HCT116 (cell line): ENCODE measurements around the gene BRD9.

Experiments
- CEBPB ChIP-seq: IDR thresholded peaks from 2 replicates; pipeline ENCODE4 v1.6.1; 2012; ENCODE audit warnings: low read depth
- EZH2 ChIP-seq: fragments of 200-600 bp; sonication (generic); IDR thresholded peaks from 2 replicates; pipeline ENCODE4 v1.6.1; 2017; ENCODE audit warnings: antibody characterized with exemption, mixed run types
- EZH2phosphoT487 ChIP-seq: fragments of 200-600 bp; IDR thresholded peaks from 2 replicates; pipeline ENCODE4 v1.6.1; 2018; ENCODE audit warnings: antibody characterized with exemption, borderline replicate concordance
- JUND ChIP-seq: IDR thresholded peaks from 2 replicates; pipeline ENCODE4 v1.6.1; 2012
- POLR2A ChIP-seq: IDR thresholded peaks from 2 replicates; pipeline ENCODE4 v1.7.0; 2011; ENCODE audit warnings: borderline replicate concordance; ENCODE audit not compliant: insufficient read depth, insufficient read length; ENCODE audit errors: extremely low read depth
- POLR2AphosphoS5 ChIP-seq: IDR thresholded peaks from 2 replicates; pipeline ENCODE4 v1.6.1; 2011; ENCODE audit warnings: mild to moderate bottlenecking, low read depth, low read length, moderate library complexity
- RAD21 ChIP-seq: IDR thresholded peaks from 2 replicates; pipeline ENCODE4 v1.6.1; 2012; ENCODE audit warnings: low read depth, mild to moderate bottlenecking
- TCF7L2 ChIP-seq: IDR thresholded peaks from 2 replicates; pipeline ENCODE4 v1.7.0; 2011; ENCODE audit warnings: borderline replicate concordance, inconsistent platforms; ENCODE audit not compliant: insufficient read depth, insufficient read length; ENCODE audit errors: extremely low read depth
- YY1 ChIP-seq: IDR thresholded peaks from 2 replicates; pipeline ENCODE4 v1.6.1; 2011; ENCODE audit warnings: low read length, low read depth, moderate library complexity, mild to moderate bottlenecking; ENCODE audit not compliant: insufficient replicate concordance; ENCODE audit errors: extremely low read depth
- TF ChIP-seq, protein P1 (sequence below), 3 experiments: fragments of 200-600 bp in 1 of 3; sonication (generic) in 1 of 3; IDR thresholded peaks in 2 of 3; conservative IDR thresholded peaks in 1 of 3; 2 replicates each; pipeline ENCODE4 v1.5.1; 2012 to 2017; ENCODE audit warnings: low read depth in 2 of 3, low read length in 2 of 3, antibody characterized with exemption in 1 of 3, borderline replicate concordance in 1 of 3, control low read depth in 1 of 3, mild to moderate bottlenecking in 1 of 3, mixed read lengths in 1 of 3, mixed run types in 1 of 3, moderate library complexity in 1 of 3; ENCODE audit not compliant: insufficient read depth in 1 of 3
- TF ChIP-seq, protein P2 (sequence below): IDR thresholded peaks from 2 replicates; pipeline ENCODE4 v1.6.1; 2012; ENCODE audit warnings: low read depth

DNA sequence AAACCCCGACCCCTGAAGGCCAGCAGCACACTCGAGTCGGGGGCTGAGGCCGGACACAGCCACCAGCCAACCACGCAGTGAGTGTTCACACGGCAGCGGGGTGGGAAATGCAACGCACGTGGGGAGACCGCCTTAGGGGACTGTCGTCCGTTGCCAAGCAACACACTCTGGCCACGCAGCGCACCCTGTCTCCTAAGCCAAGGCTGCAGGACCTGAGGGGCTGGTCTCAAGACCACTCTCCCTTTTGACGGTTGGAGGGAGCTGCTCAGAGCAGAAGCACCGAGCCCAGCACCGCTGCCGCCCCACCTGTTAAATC, 7.5 kb downstream of the BRD9 start:
- no peak for TF ChIP-seq JUND
- no peak for TF ChIP-seq RAD21
- TF ChIP-seq EZH2, result no peak
- TF ChIP-seq EZH2phosphoT487, result no peak
- TF ChIP-seq, protein P1, sequence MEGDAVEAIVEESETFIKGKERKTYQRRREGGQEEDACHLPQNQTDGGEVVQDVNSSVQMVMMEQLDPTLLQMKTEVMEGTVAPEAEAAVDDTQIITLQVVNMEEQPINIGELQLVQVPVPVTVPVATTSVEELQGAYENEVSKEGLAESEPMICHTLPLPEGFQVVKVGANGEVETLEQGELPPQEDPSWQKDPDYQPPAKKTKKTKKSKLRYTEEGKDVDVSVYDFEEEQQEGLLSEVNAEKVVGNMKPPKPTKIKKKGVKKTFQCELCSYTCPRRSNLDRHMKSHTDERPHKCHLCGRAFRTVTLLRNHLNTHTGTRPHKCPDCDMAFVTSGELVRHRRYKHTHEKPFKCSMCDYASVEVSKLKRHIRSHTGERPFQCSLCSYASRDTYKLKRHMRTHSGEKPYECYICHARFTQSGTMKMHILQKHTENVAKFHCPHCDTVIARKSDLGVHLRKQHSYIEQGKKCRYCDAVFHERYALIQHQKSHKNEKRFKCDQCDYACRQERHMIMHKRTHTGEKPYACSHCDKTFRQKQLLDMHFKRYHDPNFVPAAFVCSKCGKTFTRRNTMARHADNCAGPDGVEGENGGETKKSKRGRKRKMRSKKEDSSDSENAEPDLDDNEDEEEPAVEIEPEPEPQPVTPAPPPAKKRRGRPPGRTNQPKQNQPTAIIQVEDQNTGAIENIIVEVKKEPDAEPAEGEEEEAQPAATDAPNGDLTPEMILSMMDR (IDR thresholded peaks at IDR 0.05 in 2 of 3, conservative IDR thresholded peaks at IDR 0.05 in 1 of 3; ENCODE audit: borderline replicate concordance in 1 of 3, insufficient read depth in 1 of 3, low read depth in 2 of 3, low read length in 2 of 3), result no peak
- TF ChIP-seq CEBPB, result no peak
- no peak for TF ChIP-seq YY1
- TF ChIP-seq, protein P2, sequence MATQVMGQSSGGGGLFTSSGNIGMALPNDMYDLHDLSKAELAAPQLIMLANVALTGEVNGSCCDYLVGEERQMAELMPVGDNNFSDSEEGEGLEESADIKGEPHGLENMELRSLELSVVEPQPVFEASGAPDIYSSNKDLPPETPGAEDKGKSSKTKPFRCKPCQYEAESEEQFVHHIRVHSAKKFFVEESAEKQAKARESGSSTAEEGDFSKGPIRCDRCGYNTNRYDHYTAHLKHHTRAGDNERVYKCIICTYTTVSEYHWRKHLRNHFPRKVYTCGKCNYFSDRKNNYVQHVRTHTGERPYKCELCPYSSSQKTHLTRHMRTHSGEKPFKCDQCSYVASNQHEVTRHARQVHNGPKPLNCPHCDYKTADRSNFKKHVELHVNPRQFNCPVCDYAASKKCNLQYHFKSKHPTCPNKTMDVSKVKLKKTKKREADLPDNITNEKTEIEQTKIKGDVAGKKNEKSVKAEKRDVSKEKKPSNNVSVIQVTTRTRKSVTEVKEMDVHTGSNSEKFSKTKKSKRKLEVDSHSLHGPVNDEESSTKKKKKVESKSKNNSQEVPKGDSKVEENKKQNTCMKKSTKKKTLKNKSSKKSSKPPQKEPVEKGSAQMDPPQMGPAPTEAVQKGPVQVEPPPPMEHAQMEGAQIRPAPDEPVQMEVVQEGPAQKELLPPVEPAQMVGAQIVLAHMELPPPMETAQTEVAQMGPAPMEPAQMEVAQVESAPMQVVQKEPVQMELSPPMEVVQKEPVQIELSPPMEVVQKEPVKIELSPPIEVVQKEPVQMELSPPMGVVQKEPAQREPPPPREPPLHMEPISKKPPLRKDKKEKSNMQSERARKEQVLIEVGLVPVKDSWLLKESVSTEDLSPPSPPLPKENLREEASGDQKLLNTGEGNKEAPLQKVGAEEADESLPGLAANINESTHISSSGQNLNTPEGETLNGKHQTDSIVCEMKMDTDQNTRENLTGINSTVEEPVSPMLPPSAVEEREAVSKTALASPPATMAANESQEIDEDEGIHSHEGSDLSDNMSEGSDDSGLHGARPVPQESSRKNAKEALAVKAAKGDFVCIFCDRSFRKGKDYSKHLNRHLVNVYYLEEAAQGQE, result no peak
- no peak for TF ChIP-seq POLR2A
- TF ChIP-seq TCF7L2, result no peak
- no peak for TF ChIP-seq POLR2AphosphoS5
